Loucy (cell line): ENCODE measurements around the gene DRD1.

Experiments used
- EZH2phosphoT487 ChIP-seq: fragments of 200-600 bp; IDR thresholded peaks from 2 replicates; pipeline ENCODE4 v1.6.1; 2018; ENCODE audit warnings: antibody characterized with exemption, mild to moderate bottlenecking, moderate library complexity, borderline replicate concordance
- TF ChIP-seq, protein P1 (sequence below): fragments of 200-600 bp; sonication (generic); conservative IDR thresholded peaks from 2 replicates; pipeline ENCODE4 v1.5.1; 2014; ENCODE audit warnings: mild to moderate bottlenecking, antibody characterized with exemption, low read length

DNA sequence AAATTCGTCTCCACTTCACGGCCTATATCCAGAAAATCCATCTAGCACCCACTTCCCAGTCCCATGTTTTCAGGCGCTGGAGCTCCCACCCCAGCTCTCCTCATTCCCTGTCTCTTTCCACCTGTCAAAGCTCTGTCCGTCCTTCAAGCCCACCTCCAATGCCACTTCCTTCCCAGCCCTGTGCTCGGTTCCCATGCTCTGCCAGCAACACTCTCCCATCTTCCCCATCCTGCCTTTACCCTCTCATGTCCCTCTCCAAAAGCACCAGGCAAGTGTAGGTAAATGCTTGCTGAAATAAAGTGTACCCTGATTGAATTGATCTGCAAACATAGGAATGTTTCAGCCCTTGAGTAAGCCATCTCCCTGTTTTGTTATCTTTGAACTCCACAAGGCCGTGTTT lies 9.2 kb downstream of the DRD1 start:
- TF ChIP-seq, protein P1, sequence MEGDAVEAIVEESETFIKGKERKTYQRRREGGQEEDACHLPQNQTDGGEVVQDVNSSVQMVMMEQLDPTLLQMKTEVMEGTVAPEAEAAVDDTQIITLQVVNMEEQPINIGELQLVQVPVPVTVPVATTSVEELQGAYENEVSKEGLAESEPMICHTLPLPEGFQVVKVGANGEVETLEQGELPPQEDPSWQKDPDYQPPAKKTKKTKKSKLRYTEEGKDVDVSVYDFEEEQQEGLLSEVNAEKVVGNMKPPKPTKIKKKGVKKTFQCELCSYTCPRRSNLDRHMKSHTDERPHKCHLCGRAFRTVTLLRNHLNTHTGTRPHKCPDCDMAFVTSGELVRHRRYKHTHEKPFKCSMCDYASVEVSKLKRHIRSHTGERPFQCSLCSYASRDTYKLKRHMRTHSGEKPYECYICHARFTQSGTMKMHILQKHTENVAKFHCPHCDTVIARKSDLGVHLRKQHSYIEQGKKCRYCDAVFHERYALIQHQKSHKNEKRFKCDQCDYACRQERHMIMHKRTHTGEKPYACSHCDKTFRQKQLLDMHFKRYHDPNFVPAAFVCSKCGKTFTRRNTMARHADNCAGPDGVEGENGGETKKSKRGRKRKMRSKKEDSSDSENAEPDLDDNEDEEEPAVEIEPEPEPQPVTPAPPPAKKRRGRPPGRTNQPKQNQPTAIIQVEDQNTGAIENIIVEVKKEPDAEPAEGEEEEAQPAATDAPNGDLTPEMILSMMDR: no peak
- TF ChIP-seq EZH2phosphoT487: no peak
